Parathyroid adenoma (tissue), 2 donors: Measurements from ENCODE around the gene SH3PXD2B.

Experiments used
- H2AFZ ChIP-seq: fragments of 300-600 bp; sonication (generic); one replicate; pipeline ENCODE4 v1.7.0; 2017; ENCODE audit warnings: antibody characterized with exemption, mild to moderate bottlenecking
- H3K27ac ChIP-seq: fragments of 300-600 bp; sonication (generic); one replicate; pipeline ENCODE4 v1.7.0; 2017
- H3K27me3 ChIP-seq: fragments of 300-600 bp; sonication (generic); one replicate; pipeline ENCODE4 v1.7.0; 2017; ENCODE audit warnings: low read length; ENCODE audit not compliant: control insufficient read depth, insufficient read depth
- H3K36me3 ChIP-seq: fragments of 300-600 bp; sonication (generic); one replicate; pipeline ENCODE4 v1.7.0; 2017; ENCODE audit warnings: low read length; ENCODE audit not compliant: control insufficient read depth, insufficient read depth
- H3K4me1 ChIP-seq: fragments of 300-600 bp; sonication (generic); one replicate; pipeline ENCODE4 v1.7.0; 2017; ENCODE audit warnings: control low read depth
- H3K4me2 ChIP-seq: fragments of 300-600 bp; sonication (generic); one replicate; pipeline ENCODE4 v1.7.0; 2017; ENCODE audit warnings: low read length
- H3K4me3 ChIP-seq: fragments of 300-600 bp; sonication (generic); one replicate; pipeline ENCODE4 v1.7.0; 2017; ENCODE audit warnings: low read depth, low read length
- H3K79me2 ChIP-seq: fragments of 300-600 bp; sonication (generic); one replicate; pipeline ENCODE4 v1.7.0; 2017; ENCODE audit warnings: control low read depth
- H3K9ac ChIP-seq: fragments of 300-600 bp; sonication (generic); one replicate; pipeline ENCODE4 v1.7.0; 2017; ENCODE audit warnings: mild to moderate bottlenecking
- H3K9me3 ChIP-seq: fragments of 300-600 bp; sonication (generic); one replicate; pipeline ENCODE4 v1.7.0; 2017; ENCODE audit warnings: low read length; ENCODE audit not compliant: control insufficient read depth
- TF ChIP-seq, protein P1 (sequence below): fragments of 300-600 bp; sonication (generic); IDR thresholded peaks from one replicate; pipeline ENCODE4 v1.7.0; 2017; ENCODE audit warnings: antibody characterized with exemption, mild to moderate bottlenecking
- donor health status: primary hyperparathyroidism.

Gene SH3PXD2B

DNA sequence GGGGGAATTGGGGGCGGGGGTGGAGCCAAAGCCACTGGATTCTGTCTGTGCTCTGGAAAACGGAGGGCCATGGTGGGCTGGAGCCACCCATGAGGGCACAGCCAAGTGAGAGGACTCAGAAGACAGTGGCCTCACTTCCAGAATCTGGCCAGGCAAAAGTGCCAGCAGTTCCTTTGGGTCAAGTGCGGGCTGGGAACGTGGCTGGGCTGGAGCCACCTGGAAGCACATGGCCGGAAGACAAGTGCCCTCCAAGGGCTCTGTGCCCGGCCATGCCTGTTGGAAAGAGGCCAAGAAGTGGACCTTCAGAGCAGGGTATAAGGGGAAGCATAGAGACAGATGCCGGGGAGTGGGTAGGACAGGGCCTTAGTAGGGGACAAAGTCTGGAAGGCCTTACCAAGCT is 11.7 kb upstream of the SH3PXD2B start:
- Histone ChIP-seq H2AFZ (no peak overlapping the region), H3K4me3 (no peak overlapping the region), H3K4me2 (no peak overlapping the region), H3K4me1 (no peaks in the 10 kb centered on the region), H3K27ac (no peak overlapping the region), H3K79me2 (no peaks in the 10 kb centered on the region), H3K9ac (no peak overlapping the region), H3K27me3 (no peaks in the 10 kb centered on the region), H3K9me3 (no peaks in the 10 kb centered on the region), H3K36me3 (no peaks in the 10 kb centered on the region)
- TF ChIP-seq, protein P1, sequence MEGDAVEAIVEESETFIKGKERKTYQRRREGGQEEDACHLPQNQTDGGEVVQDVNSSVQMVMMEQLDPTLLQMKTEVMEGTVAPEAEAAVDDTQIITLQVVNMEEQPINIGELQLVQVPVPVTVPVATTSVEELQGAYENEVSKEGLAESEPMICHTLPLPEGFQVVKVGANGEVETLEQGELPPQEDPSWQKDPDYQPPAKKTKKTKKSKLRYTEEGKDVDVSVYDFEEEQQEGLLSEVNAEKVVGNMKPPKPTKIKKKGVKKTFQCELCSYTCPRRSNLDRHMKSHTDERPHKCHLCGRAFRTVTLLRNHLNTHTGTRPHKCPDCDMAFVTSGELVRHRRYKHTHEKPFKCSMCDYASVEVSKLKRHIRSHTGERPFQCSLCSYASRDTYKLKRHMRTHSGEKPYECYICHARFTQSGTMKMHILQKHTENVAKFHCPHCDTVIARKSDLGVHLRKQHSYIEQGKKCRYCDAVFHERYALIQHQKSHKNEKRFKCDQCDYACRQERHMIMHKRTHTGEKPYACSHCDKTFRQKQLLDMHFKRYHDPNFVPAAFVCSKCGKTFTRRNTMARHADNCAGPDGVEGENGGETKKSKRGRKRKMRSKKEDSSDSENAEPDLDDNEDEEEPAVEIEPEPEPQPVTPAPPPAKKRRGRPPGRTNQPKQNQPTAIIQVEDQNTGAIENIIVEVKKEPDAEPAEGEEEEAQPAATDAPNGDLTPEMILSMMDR, result no peak

DNA sequence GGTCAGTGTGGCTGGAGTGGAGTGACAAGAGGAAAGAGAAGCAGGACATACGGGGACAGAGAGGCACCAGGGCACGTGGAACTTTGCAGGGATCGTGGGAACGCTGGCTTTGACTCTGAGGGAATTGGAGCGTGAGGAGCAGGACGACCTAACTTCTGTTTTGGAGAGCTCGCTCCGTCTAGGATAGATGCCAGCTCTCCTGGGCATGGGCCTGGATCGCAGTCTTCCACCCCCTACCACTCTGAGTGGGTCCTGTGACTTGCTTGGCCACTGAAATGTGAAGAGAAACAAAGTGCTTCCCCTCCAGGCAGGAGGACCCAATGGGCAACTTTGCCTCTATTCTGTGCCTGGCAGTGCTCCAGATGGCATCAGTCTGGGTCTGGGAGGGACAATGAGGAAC is 8.7 kb upstream of the SH3PXD2B start:
- Histone ChIP-seq H3K79me2 (no peaks in the 10 kb centered on the region), H3K4me2 (no peak overlapping the region), H3K27me3 (no peaks in the 10 kb centered on the region), H3K36me3 (no peaks in the 10 kb centered on the region), H3K9ac (no peak overlapping the region), H3K4me1 (no peaks in the 10 kb centered on the region), H3K9me3 (no peaks in the 10 kb centered on the region), H3K4me3 (no peak overlapping the region), H3K27ac (no peak overlapping the region), H2AFZ (no peak overlapping the region)
- TF ChIP-seq, protein P1, result no peak

DNA sequence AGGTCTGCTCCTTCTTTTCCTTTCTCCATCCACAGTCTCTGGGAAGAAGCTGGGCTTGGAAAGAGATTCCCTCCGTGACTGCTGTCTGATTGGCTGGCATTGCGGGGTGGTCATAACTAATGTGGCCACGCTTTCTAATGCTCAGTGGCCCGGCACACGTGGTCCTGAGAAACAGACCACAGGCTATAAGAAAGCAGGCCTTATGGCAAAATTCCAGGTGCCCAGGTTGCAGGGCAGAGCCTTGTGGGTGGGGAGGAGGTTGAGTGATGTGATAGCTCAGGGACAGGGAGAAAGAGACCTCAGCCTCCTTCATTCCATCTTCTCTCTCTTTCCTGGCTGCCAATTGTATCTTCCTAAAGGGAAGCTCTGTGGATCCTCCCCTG is 5.4 kb upstream of the SH3PXD2B start:
- TF ChIP-seq, protein P1, result no peak

DNA sequence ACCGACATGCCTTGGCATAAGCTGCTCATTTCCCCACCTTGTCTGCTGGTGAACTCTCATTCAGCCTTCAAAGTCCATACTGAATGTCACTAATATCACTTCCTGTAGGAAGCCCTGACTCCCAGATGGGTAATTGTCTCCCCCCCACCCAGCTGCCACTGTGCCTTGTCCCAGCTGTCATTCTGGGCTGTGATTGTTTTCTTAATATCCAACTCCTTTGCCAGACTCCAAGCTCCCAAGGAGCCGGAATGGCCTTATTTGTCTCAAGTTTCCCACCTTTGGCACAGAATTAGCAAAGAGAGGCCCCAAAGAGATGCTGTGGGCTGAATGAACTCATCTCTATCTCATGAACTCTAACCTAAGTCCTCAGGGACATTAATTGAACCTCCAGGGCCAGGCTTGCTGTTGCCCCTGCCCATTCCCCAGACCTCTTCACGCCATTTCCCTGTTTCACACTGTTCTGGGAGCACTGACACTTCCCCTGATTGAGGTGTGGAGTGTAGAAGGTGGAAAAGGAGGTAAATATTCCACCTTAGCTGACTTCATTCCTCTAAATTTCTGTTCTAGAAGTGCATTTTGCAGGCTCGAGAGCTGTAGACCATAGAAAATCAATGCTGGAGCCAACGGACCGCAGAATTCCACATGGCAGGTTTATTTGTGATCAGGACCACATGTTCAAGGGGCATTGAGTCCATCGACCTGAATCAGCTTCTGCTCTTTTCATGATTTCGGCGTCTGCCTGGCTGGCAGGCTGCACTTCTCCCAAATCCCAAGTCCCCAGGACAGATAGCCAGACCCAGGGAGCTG is 4.9 kb upstream of the SH3PXD2B start:
- Histone ChIP-seq H3K79me2 (no peaks in the 10 kb centered on the region), H2AFZ (no peak overlapping the region), H3K4me2 (no peak overlapping the region), H3K27ac (no peak overlapping the region), H3K4me1 (no peaks in the 10 kb centered on the region), H3K4me3 (no peak overlapping the region), H3K9ac (no peak overlapping the region), H3K9me3 (no peaks in the 10 kb centered on the region), H3K36me3 (no peaks in the 10 kb centered on the region), H3K27me3 (no peaks in the 10 kb centered on the region)
- TF ChIP-seq, protein P1, result no peak

More for the DNA sequence above, 5.4 kb upstream of the SH3PXD2B start:
- Histone ChIP-seq H3K79me2 (no peaks in the 10 kb centered on the region), H3K9me3 (no peaks in the 10 kb centered on the region), H2AFZ (no peak overlapping the region), H3K27me3 (no peaks in the 10 kb centered on the region), H3K4me2 (no peak overlapping the region), H3K4me1 (no peaks in the 10 kb centered on the region), H3K36me3 (no peaks in the 10 kb centered on the region), H3K27ac (no peak overlapping the region), H3K4me3 (no peak overlapping the region), H3K9ac (no peak overlapping the region)
